A673 (cell line): ENCODE data around the gene IQGAP2. TPM values are rescaled to one million over a fixed set of nuclear protein-coding genes. Genes with fewer than 3 reads are reported as not detected.

ENCODE experiments used
- BruUV-seq: library from RNA; stranded (reverse); fragments of 400-500 nt; replicated peaks from 2 replicates; lab custom pipeline; 2021; lab: Mats Ljungman, UMichigan
- CTCF ChIA-PET: fragments of 300-600 bp; sonication (Branson Sonifier 250); formaldehyde crosslinking; loops from one replicate; lab custom pipeline; 2022; ENCODE audit warnings: antibody characterized with exemption; lab: Charles Lee
- POLR2A ChIA-PET: fragments of 300-600 bp; sonication (Branson Sonifier 250); formaldehyde crosslinking; loops from one replicate; lab custom pipeline; 2022; ENCODE audit warnings: antibody characterized with exemption; ENCODE audit not compliant: low non-redundant PET; lab: Charles Lee
- DNase-seq: peaks from one replicate; pipeline ENCODE4 v3.0.0-alpha.2; 2015; ENCODE audit warnings: low spot score
- H3K27ac ChIP-seq: fragments of 200-600 bp; sonication (generic); 2 replicates; pipeline ENCODE4 v1.5.1; 2016; ENCODE audit warnings: mixed run types, low read depth, mild to moderate bottlenecking, mixed read lengths, antibody characterized with exemption, low read length; ENCODE audit not compliant: poor library complexity, severe bottlenecking
- H3K27me3 ChIP-seq: fragments of 200-600 bp; sonication (generic); replicated peaks from 2 replicates; pipeline ENCODE4 v1.6.1; 2017; ENCODE audit warnings: mixed run types, low read depth, mild to moderate bottlenecking, mixed read lengths, antibody characterized with exemption, low read length; ENCODE audit not compliant: insufficient read depth, poor library complexity
- H3K36me3 ChIP-seq: fragments of 200-600 bp; sonication (generic); 2 replicates; pipeline ENCODE4 v1.6.1; 2016; ENCODE audit warnings: mixed run types, mild to moderate bottlenecking, mixed read lengths, antibody characterized with exemption, low read length; ENCODE audit not compliant: insufficient read depth, poor library complexity, severe bottlenecking
- H3K4me1 ChIP-seq: fragments of 200-600 bp; sonication (generic); 2 replicates; pipeline ENCODE4 v1.6.1; 2017; ENCODE audit warnings: mixed run types, mild to moderate bottlenecking, mixed read lengths, antibody characterized with exemption, low read length; ENCODE audit not compliant: insufficient read depth, poor library complexity, severe bottlenecking
- H3K4me3 ChIP-seq: fragments of 200-600 bp; sonication (generic); 2 replicates; pipeline ENCODE4 v1.5.1; 2016; ENCODE audit warnings: low read depth, mixed run types, mild to moderate bottlenecking, mixed read lengths, low read length; ENCODE audit not compliant: poor library complexity, severe bottlenecking
- H3K9me3 ChIP-seq: fragments of 200-600 bp; sonication (generic); 2 replicates; pipeline ENCODE4 v1.6.1; 2016; ENCODE audit warnings: mixed run types, low read depth, mild to moderate bottlenecking, mixed read lengths, antibody characterized with exemption, low read length; ENCODE audit not compliant: poor library complexity, severe bottlenecking
- CTCF ChIP-seq: fragments of 300-800, 200-600 bp; sonication (generic); conservative IDR thresholded peaks from 2 replicates; pipeline ENCODE4 v1.5.1; 2017; ENCODE audit warnings: low read depth, mild to moderate bottlenecking, antibody characterized with exemption, low read length, moderate library complexity, mixed read lengths
- EZH2 ChIP-seq: fragments of 200-600 bp; sonication (generic); IDR thresholded peaks from 2 replicates; pipeline ENCODE4 v1.6.1; 2017; ENCODE audit warnings: borderline replicate concordance, low read depth, mild to moderate bottlenecking, mixed read lengths, antibody characterized with exemption, low read length; ENCODE audit not compliant: poor library complexity, severe bottlenecking
- intact Hi-C: fragments of 100-400 bp; cut with micrococcal nuclease; formaldehyde crosslinking; loops from one replicate; pipeline ENCODE4 v1.10.0; 2022; ENCODE audit not compliant: unreplicated experiment
- total RNA-seq: library from RNA; stranded (reverse); gene quantifications from 2 replicates; pipeline ENCODE4 v1.2.3, GENCODE V29; 2021

IQGAP2 gene
- total RNA-seq, 1 experiment from 2014 or later, result 26.8 TPM

DNA sequence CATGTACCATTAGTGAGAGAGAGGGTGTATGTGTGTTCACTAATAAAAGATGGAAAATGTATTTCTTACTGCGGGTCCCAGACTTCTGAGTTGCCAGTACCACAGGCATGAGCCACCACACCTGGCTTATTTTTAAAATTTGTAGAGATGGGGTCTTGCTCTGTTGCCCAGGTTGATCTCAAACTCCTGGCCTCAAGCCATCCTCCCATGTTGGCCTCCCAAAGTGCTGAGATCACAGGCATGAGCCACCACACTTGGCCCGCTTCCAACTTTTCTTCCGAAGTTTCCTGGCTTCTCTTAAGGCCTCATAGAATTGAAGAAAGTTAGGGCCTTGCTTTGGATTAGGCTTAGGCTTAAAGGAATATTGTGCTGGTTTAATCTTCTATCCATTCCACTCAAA lies 260.5 kb downstream of the IQGAP2 start:
- H3K27me3 ChIP-seq, result no peaks in the 10 kb centered on the region
- CTCF ChIA-PET, result no interaction called here
- intact Hi-C loops, result no loop called here
- no peak for DNase-seq
- H3K36me3 ChIP-seq, result no peaks in the 10 kb centered on the region
- peaks cover 26% of the 10 kb centered on the region for H3K4me1 ChIP-seq
- POLR2A ChIA-PET, result no interaction called here
- H3K27ac ChIP-seq, result no peak overlapping the region
- TF ChIP-seq CTCF (no peak), EZH2 (no peak)
- H3K4me3 ChIP-seq, result no peak overlapping the region
- H3K9me3 ChIP-seq, result no peaks in the 10 kb centered on the region
- BruUV-seq, result no TSS peak

DNA sequence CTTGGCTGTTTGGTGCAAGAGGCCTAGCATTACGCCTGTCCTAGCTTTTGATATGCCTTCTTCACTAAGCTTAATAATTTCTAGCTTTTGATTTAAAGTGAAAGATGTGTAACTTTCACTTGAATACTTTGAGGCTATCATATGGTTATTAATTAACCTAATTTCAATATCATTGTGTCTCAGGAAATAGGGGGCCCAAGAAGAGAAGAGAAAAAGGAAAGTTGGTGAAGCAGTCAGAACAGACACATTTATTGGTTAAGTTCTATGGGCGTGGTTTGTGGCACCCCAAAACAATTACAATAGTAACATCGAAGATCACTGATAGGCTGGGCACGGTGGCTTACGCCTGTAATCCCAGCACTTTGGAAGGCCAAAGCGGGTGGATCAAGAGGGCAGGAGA lies 261.0 kb downstream of the IQGAP2 start:
- BruUV-seq, result no TSS peak
- H3K36me3 ChIP-seq, result no peaks in the 10 kb centered on the region
- H3K4me3 ChIP-seq, result no peak overlapping the region
- H3K27ac ChIP-seq, result no peak overlapping the region
- no peaks in the 10 kb centered on the region for H3K9me3 ChIP-seq
- H3K27me3 ChIP-seq, result no peaks in the 10 kb centered on the region
- DNase-seq, result no peak
- intact Hi-C loops, result no loop called here
- CTCF ChIA-PET, result no interaction called here
- POLR2A ChIA-PET, result no interaction called here
- TF ChIP-seq EZH2, result no peak
- no peak for TF ChIP-seq CTCF
- peaks cover 26% of the 10 kb centered on the region for H3K4me1 ChIP-seq

- H3K9me3 ChIP-seq, result no peaks in the 10 kb centered on the region
- DNase-seq, result no peak
Measured at GRCh38 chr5:76667495-76667894, 264.4 kb downstream of the IQGAP2 start.

More at GRCh38 chr5:76667495-76667894, 264.4 kb downstream of the IQGAP2 start:
- Histone ChIP-seq H3K4me3 (no peak overlapping the region), H3K36me3 (no peaks in the 10 kb centered on the region), H3K4me1 (peaks cover 3% of the 10 kb centered on the region), H3K27me3 (no peaks in the 10 kb centered on the region), H3K27ac (no peak overlapping the region)
- BruUV-seq, result no TSS peak
- TF ChIP-seq CTCF (no peak), EZH2 (no peak)
- ChIA-PET POLR2A (no interaction called here), CTCF (no interaction called here)
- intact Hi-C loops, result no loop called here
